Globus pallidus (tissue), 1 donor: Measurements from ENCODE around the gene LIAS.
"Not testable (repeated sequence)": the region's sequence is repeated elsewhere in the genome, so short reads cannot be mapped to it uniquely, and the experiment has no call there.

ENCODE experiments used
- DNase-seq: peaks from one replicate; pipeline ENCODE4 v3.0.0-alpha.2; 2015; ENCODE audit warnings: low spot score

LIAS gene

DNA sequence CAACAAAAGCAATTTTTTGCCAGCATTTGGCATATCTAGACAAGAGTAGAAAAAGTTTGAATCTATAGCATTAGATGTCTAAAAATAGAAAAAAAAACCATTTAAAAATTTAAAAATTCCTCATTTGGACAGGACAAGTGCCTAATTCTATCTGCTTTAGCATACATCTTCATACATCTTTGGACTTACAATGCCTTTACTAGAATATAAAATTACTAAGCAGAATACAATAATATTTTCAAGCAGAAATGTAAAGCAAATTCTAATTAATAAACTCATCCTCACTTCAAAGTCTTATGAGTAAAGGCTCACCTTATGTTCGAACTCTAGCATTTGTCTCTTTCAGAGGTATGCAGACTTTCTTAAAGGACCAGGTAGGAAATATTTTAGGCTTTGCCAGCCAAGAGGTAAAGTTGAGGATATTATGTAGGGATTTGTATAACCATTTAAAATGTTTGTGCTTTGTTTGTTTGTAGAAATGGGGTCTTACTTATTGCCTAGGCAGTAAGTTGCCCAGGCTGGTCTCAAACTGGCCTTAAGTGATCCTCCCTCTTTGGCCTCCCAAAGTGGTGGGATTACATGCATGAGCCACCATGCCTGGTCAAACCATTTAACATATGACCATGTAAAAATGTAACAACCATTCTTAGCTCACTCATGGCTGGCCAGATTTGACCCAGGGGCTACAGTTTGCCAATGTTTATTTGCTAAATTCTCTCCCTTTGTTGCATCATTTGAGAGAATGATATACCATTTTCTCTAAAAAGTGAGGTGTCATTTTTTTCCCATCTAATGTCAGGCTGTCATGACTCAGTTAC lies 39.3 kb downstream of the LIAS start:
- DNase-seq, result no peak

DNA sequence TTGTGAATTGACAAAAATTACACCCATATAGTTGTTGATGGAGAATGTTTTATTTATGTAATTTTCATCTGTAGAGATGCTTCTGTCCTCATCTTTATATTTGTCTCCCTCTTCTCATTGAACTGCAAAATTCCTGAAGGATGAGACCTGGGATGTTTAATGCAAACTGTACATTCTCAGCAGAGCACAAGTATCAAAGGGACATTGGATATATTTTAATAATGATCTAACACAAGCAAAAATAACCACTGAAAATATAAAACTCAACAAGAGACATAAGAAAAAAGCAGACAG lies 39.8 kb downstream of the LIAS start:
- DNase-seq, result no peak

- no peak for DNase-seq
Observed at GRCh38 chr4:39502019-39502663, 43.3 kb downstream of the LIAS start.

DNA sequence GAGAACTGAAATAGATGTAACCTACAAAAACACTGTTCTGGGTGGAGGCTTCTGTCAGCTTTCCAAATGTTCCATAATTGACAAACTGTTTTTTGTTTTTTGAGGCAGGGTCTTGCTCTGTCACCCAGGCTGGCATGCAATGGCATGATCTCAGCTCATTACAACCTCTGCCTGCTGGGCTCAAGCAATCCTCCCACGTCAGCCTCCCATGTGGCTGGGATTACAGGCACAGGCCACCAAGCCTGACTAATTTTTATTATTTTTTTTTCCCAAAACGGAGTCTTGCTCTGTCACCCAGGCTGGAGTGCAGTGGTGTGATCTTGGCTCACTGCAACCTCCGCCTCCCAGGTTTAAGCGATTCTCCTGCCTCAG lies 43.8 kb downstream of the LIAS start:
- DNase-seq, result not testable (repeated sequence)

- DNase-seq, result no peak
Observed at GRCh38 chr4:39504538-39504937, 45.7 kb downstream of the LIAS start.

DNA sequence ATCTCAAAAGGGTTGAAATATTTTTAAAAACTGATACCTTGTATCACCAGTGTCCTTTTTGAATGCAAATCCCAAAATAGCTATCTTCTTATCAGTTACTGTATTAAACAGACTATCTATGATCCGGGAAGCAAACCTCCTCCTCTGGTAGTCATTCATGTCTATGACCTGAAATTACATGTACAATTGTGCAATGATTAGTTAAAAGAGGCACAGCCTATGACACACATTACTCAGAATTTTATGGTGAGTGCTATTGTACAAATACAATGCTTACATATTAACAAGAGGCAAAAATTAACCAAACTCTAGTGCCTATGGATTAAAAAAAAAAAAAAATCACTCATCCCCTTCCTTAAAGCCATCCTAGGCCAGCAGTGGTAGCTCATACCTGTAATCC lies 46.7 kb downstream of the LIAS start:
- no peak for DNase-seq

- DNase-seq, result no peak
Observed at GRCh38 chr4:39510348-39510929, 51.6 kb downstream of the LIAS start.

- not testable (repeated sequence) for DNase-seq
Observed at GRCh38 chr4:39514266-39514665, 55.4 kb downstream of the LIAS start.

- DNase-seq, result no peak
Observed at GRCh38 chr4:39514888-39515401, 56.1 kb downstream of the LIAS start.

DNA sequence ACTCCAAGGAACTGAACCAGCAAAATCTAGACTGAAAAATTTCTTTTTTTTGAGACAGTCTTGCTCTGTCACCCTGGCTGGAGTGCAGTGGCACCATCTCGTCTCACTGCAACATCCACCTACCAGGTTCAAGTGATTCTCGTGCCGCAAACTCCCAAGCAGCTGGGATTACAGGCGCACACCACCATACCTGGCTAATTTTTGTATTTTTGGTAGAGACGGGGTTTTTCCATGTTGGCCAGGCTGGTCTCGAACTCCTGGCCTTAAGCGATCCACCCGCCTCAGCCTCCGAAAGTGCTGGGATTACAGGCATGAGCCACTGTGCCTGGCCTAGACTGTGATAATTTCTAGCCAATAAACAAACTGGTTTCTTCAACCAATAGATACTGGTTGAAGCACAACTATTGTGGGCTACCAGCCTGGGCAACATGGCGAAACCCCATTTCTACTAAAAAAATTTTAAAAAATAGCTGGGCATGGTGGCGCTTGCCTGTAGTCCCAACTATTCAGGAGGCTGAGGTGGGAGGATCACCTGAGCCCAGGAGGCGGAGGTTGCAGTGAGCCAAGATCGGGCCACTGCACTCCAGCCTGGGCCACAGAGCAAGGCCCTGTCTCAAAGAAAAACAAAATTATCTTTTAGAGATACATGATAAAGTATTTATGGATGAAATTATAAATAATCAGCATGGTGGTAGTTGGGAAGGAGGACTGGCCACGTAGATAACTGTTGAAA lies 57.0 kb downstream of the LIAS start:
- not testable (repeated sequence) for DNase-seq

GRCh38 chr4:39516407-39516966 lies 57.6 kb downstream of the LIAS start:
- no peak for DNase-seq

GRCh38 chr4:39518484-39518883 lies 59.6 kb downstream of the LIAS start:
- no peak for DNase-seq

DNA sequence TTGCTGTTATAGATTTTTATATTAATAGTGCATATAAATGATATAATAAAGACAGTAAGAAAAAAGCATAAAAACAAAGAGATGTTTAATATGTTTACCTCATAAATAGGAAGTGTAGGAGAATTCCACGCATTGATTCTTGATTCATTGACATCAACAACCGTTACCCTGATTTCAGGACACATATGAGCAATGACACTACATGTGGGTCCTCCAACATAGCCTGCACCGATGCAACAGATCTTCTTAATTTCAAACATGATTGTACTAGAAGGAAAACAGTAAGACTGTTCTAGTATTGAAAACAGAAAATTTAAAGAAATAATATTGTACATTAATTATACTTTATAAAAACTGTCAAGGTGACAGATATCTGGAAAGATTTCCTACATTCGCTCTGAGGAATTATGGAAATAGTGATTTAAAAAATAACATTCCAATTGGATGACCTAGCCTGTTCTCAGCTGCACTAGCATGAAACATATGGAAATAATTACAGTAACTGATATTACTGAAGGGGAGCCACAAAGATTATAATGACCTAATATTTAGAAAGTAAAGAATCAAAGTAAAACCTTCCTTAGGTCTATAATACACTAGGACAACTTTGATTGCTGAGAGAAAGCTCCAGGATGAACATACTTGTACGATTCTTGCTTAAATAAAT lies 62.5 kb downstream of the LIAS start:
- no peak for DNase-seq

- no peak for DNase-seq
Observed at GRCh38 chr4:39522068-39522467, 63.2 kb downstream of the LIAS start.

- DNase-seq, result no peak
Observed at GRCh38 chr4:39524161-39524957, 65.5 kb downstream of the LIAS start.

- no peak for DNase-seq
Observed at GRCh38 chr4:39525822-39526690, 67.2 kb downstream of the LIAS start.

DNA sequence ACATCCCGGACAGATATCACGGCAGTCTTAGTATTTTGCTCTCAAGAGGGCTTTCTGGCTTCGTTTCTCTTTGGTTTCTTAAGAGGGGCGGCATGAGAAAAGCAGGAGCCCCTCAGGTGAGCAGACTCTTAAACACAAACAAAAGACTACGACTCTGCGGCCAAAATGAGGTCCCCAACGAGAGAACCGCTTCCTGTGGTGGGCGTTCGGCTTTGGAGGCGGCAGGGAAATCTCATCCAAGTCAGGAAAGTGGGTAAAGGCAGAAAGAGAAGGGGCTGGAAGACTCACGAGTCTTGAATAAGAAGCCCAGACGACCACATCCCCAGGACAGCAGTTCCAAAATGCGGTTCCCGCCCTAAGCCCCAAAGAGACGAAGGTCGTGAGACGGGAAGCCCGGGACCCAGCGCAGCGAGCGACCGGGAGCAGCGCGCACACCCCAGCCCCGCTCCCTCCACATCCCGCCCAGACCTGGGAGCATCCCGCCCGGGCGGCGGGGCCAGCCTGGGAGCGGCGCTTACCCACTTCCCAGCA lies 68.0 kb downstream of the LIAS start:
- peak; percentile 30 for DNase-seq

DNA sequence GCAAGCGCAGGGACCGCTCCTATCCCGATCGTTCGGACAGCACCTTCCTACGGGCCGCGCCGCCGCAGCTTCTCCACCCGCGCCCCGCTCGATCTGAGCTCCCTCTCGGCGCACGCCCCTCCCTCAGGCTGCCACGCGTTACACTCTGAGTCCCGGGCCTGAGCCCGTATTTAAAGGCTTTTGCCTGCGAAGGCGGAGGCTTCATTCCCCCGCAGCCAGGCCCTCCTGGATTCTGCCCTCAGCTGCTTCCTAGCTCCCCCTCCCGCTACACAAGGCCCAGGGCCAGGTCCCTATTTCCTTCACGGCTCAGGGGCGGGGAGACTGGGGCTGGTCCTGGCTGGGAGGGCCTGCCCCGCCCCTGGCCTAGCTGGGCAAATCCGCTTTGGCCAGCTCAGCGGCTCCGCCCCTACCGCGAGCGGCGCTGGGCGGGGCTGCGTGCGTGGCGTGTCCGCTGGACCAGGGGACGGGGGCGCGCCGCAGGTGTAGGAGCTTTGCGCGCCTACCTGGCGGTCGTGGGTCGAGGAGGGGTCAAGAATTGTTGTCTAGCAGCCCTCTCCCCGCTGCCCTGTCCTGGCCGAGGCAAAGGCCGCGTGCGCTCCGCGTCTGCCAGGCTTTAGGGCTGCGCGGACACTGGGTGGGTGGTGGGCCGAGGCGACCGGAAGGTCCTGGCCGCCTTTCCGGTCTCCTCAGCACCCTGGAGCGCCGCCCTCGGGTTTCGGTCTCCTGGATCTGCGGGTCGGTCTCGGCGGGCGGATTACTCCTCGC lies 68.6 kb downstream of the LIAS start, which contains the start of gene UGDH:
Gene UGDH (minus strand): TSS at position 144 of the 765 bp plus-strand sequence. CDS start 5,927 bp downstream, outside the sequence.
- peak; percentile 99 for DNase-seq

DNA sequence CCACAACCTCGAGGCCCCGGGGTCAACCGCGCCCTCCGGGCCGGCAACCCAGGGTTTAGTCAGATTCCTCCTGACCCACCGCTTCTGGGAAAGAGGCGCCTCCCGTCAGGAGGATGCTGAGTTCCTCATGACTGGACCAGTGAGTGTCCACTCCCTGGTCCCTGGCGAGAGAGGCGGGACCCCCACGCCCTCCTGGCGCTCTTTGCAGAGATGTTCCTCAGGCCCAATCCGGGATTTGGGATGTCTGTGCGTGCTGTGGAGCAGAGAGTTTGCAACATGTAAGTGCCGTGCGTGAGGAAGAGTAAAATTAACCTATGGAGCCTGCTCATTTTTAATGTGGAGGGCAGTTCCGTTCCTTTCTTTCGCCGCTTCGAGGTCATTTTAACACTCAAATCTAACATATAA lies 69.2 kb downstream of the LIAS start:
- no peak for DNase-seq
